ENCODE measurements around the gene EPC1. TPM values are rescaled to one million over a fixed set of nuclear protein-coding genes. Genes with fewer than 3 reads are reported as not detected.

EPC1 gene
- total and polyA plus RNA-seq, 10 of the 15 experiments (the other 5 are each of a cell fraction or from before 2014, with no cell fraction given): 6.8 to 59.2 (median 19.4) TPM

GRCh38 chr10:32259551-32259950 lies 87.4 kb downstream of the EPC1 start:
- in situ Hi-C loops (cut with MboI): loop anchor here (10.0 kb wide), 2 partner anchors 85 to 115 kb away; partner anchors contain the start of gene EPC1
- ATAC-seq (no peak), DNase-seq (ENCODE audit: low read depth, low spot score) (no peak), FAIRE-seq (no peak)
- WGBS (ENCODE audit: insufficient coverage, insufficient replicate concordance, low lambda C conversion rate, missing lambda C conversion rate): 85% methylated on average over 4 of the region's 4 CpGs
- H2AFZ ChIP-seq (ENCODE audit: control insufficient read depth, low read depth, low read length): no peak overlapping the region
- ChIA-PET POLR2A (interaction anchor here (0.6 kb wide), 4 partner anchors 39 to 1919 kb away, joined by 4 to 5 read pairs (median 4); no protein-coding TSS in a partner anchor), SMC1A (ENCODE audit: uncharacterized antibody, unreplicated experiment) (interaction anchor here (0.7 to 1.4 kb wide), 7 partner anchors 8 to 87 kb away, joined by 3 to 7 read pairs (median 3); no protein-coding TSS in a partner anchor), CTCF (interaction anchor here (0.8 to 6.1 kb wide), 3 partner anchors 84 to 108 kb away, joined by 3 to 79 read pairs (median 3); no protein-coding TSS in a partner anchor), RAD21 (ENCODE audit: unreplicated experiment) (interaction anchor here (0.6 to 1.4 kb wide), 6 partner anchors 86 to 116 kb away, joined by 3 to 8 read pairs (median 4); no protein-coding TSS in a partner anchor)
- no peak overlapping the region for H3K4me2 ChIP-seq (ENCODE audit: control insufficient read depth, insufficient read depth)
- H4K20me1 ChIP-seq (ENCODE audit: control insufficient read depth, insufficient read depth): no peaks in the 10 kb centered on the region
- H3K79me2 ChIP-seq (ENCODE audit: control insufficient read depth, insufficient read depth, low read length): no peaks in the 10 kb centered on the region
- H3K27me3 ChIP-seq (replicated peaks in 1 of 2; ENCODE audit: control insufficient read depth in 2 of 2, insufficient read depth in 2 of 2, low read length in 1 of 2): no peaks in the 10 kb centered on the region
- intact Hi-C loops (cut with micrococcal nuclease; ENCODE audit: unreplicated experiment): no loop called here
- no peak overlapping the region for H3K9ac ChIP-seq (ENCODE audit: control insufficient read depth, insufficient read depth, low read length)
- H3K4me1 ChIP-seq (ENCODE audit: control insufficient read depth, insufficient read depth, low read length): no peaks in the 10 kb centered on the region
- no peak overlapping the region for H3K4me3 ChIP-seq
- no peaks in the 10 kb centered on the region for H3K9me3 ChIP-seq (replicated peaks; ENCODE audit: control insufficient read depth, insufficient read depth, low read length)
- no peak overlapping the region for H3K27ac ChIP-seq (ENCODE audit: control insufficient read depth, insufficient read depth)
- no peaks in the 10 kb centered on the region for H3K36me3 ChIP-seq (ENCODE audit: control insufficient read depth in 2 of 2, insufficient read depth in 2 of 2, low read length in 1 of 2)
- no TSS peak for BruUV-seq (replicated peaks)
- TF ChIP-seq IKZF1 (conservative IDR thresholded peaks at IDR 0.05): no peak
- TF ChIP-seq NR2F1 (conservative IDR thresholded peaks at IDR 0.05): no peak
- no peak for TF ChIP-seq ZNF24 (IDR thresholded peaks at IDR 0.05)
- TF ChIP-seq SRF (IDR thresholded peaks at IDR 0.05; ENCODE audit: low read depth in 2 of 2, low read length in 2 of 2): no peak
- TF ChIP-seq MEF2B (IDR thresholded peaks at IDR 0.05; ENCODE audit: partially characterized antibody, poor library complexity, severe bottlenecking): no peak
- TF ChIP-seq HSF1 (IDR thresholded peaks at IDR 0.05; ENCODE audit: low read depth, low read length): no peak
- no peak for TF ChIP-seq STAT1 (conservative IDR thresholded peaks at IDR 0.05)
- TF ChIP-seq E2F4 (IDR thresholded peaks at IDR 0.05; ENCODE audit: low read depth, low read length): no peak
- TF ChIP-seq MLLT1 (IDR thresholded peaks at IDR 0.05): no peak
- TF ChIP-seq MTA2 (IDR thresholded peaks at IDR 0.05; ENCODE audit: low read depth): no peak
- TF ChIP-seq BACH1 (IDR thresholded peaks at IDR 0.05; ENCODE audit: borderline replicate concordance): no peak
- no peak for TF ChIP-seq ZSCAN29 (IDR thresholded peaks at IDR 0.05)
- no peak for TF ChIP-seq IRF5 (IDR thresholded peaks at IDR 0.05; ENCODE audit: borderline replicate concordance)
- TF ChIP-seq NKRF (conservative IDR thresholded peaks at IDR 0.05): no peak
- no peak for TF ChIP-seq FOXK2 (IDR thresholded peaks at IDR 0.05)
- TF ChIP-seq MYB (IDR thresholded peaks at IDR 0.05; ENCODE audit: borderline replicate concordance, low read depth, low read length): no peak
- TF ChIP-seq ZZZ3 (IDR thresholded peaks at IDR 0.05; ENCODE audit: control insufficient read depth, insufficient read length, low read depth): no peak

All from GM12878 (cell line).